GM18951 (cell line): ENCODE measurements around the gene VSTM2B.

Source experiments
- POLR2A ChIP-seq: IDR thresholded peaks from 4 replicates; pipeline ENCODE4 v1.6.1; 2011; ENCODE audit warnings: mild to moderate bottlenecking; ENCODE audit not compliant: insufficient read length, insufficient read depth; ENCODE audit errors: extremely low read depth
- in situ Hi-C: fragments of 300-500 bp; cut with MboI; formaldehyde crosslinking; loops from one replicate; pipeline ENCODE4 v1.12.0; 2022; ENCODE audit warnings: low sequenced_read_pairs, mixed read lengths, inconsistent platforms; ENCODE audit not compliant: unreplicated experiment

The VSTM2B gene

GRCh38 chr19:29590278-29590677 lies 64.5 kb downstream of the VSTM2B start:
- TF ChIP-seq POLR2A, result no peak
- in situ Hi-C loops, result no loop called here

GRCh38 chr19:29591670-29592069 lies 65.9 kb downstream of the VSTM2B start:
- in situ Hi-C loops, result no loop called here
- no peak for TF ChIP-seq POLR2A

- no peak for TF ChIP-seq POLR2A
- in situ Hi-C loops, result no loop called here
Observed at GRCh38 chr19:29593869-29594268, 68.1 kb downstream of the VSTM2B start.

GRCh38 chr19:29596080-29596727 lies 70.4 kb downstream of the VSTM2B start:
- in situ Hi-C loops, result no loop called here
- TF ChIP-seq POLR2A, result no peak

GRCh38 chr19:29596885-29597525 lies 71.2 kb downstream of the VSTM2B start:
- no peak for TF ChIP-seq POLR2A
- in situ Hi-C loops, result no loop called here

GRCh38 chr19:29598036-29598435 lies 72.2 kb downstream of the VSTM2B start:
- TF ChIP-seq POLR2A, result no peak
- in situ Hi-C loops, result no loop called here

- TF ChIP-seq POLR2A, result no peak
- in situ Hi-C loops, result no loop called here
Observed at GRCh38 chr19:29598496-29598895, 72.7 kb downstream of the VSTM2B start.

GRCh38 chr19:29603308-29603707 lies 77.5 kb downstream of the VSTM2B start:
- in situ Hi-C loops, result no loop called here
- TF ChIP-seq POLR2A, result no peak

- in situ Hi-C loops, result no loop called here
Observed at GRCh38 chr19:29605653-29606419, 80.0 kb downstream of the VSTM2B start, which contains the start of gene POP4. Gene POP4, plus strand, starts transcription at chr19:29606283. Its CDS starts 36 bp downstream, at chr19:29606319.

GRCh38 chr19:29606420-29606747 lies 80.6 kb downstream of the VSTM2B start:
- no peak for TF ChIP-seq POLR2A
- in situ Hi-C loops, result no loop called here

More at GRCh38 chr19:29605653-29606419, 80.0 kb downstream of the VSTM2B start, which contains the start of gene POP4:
- peak; percentile 99 for TF ChIP-seq POLR2A

- no peak for TF ChIP-seq POLR2A
- in situ Hi-C loops, result loop anchor here (10.0 kb wide), 1 partner anchor 95 kb away; no protein-coding TSS in a partner anchor
Observed at GRCh38 chr19:29609636-29610035, 83.8 kb downstream of the VSTM2B start.

- in situ Hi-C loops, result loop anchor here (10.0 kb wide), 1 partner anchor 95 kb away; no protein-coding TSS in a partner anchor
Observed at GRCh38 chr19:29610213-29610573, 84.4 kb downstream of the VSTM2B start.

GRCh38 chr19:29610574-29611271 lies 84.9 kb downstream of the VSTM2B start:
- no peak for TF ChIP-seq POLR2A
- in situ Hi-C loops, result loop anchor here (10.0 kb wide), 1 partner anchor 94 kb away; no protein-coding TSS in a partner anchor

More at GRCh38 chr19:29610213-29610573, 84.4 kb downstream of the VSTM2B start:
- no peak for TF ChIP-seq POLR2A

- in situ Hi-C loops, result loop anchor here (10.0 kb wide), 1 partner anchor 93 kb away; no protein-coding TSS in a partner anchor
- no peak for TF ChIP-seq POLR2A
Observed at GRCh38 chr19:29612121-29612520, 86.3 kb downstream of the VSTM2B start.
